Stimulated activated CD4-positive, alpha-beta T cell treated with anti-CD3 and anti-CD28 coated beads, Interleukin-4, amount 100 ng/mL, for 48 hours (primary cell): ENCODE measurements around the gene FIBCD1.

Source experiments
- DNase-seq, 2 donors: peaks; one replicate each; pipeline ENCODE4 v3.0.0-alpha.2; 2020; ENCODE audit warnings: low read depth in 2 of 2

FIBCD1 gene

DNA sequence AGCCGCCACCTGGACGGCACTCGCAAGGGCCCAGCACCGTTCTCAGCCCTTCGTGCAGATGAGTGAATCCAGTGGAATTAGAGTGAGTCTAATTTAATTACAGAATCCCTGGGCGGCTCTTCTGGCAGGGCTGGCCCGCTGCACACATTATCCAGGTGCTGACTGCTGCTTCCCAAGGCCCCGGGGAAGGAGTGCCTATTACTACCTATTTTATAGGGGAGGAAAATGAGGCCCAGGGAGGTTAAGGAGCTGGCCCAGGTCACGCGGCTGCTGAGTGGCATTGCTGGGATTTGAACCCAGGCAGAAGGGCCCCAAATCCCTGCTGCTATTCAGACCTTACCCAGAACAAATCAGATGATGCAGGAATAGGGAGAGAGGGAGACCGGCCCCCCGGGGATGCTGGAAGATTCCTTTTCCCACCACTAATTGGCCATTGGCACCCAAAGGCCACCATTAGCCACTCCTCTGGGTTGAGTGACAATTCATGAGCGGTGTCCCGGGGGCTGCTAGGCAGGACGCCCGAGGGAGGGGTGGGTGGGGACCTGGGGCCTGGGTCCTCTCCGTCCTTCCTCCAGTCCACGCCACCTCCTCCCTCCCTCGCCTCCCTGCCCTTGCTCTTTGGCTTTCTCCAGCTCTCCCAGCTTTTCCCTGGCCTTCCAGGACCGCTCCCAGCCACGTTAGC lies 32.2 kb downstream of the FIBCD1 start:
- DNase-seq, result no peak

DNA sequence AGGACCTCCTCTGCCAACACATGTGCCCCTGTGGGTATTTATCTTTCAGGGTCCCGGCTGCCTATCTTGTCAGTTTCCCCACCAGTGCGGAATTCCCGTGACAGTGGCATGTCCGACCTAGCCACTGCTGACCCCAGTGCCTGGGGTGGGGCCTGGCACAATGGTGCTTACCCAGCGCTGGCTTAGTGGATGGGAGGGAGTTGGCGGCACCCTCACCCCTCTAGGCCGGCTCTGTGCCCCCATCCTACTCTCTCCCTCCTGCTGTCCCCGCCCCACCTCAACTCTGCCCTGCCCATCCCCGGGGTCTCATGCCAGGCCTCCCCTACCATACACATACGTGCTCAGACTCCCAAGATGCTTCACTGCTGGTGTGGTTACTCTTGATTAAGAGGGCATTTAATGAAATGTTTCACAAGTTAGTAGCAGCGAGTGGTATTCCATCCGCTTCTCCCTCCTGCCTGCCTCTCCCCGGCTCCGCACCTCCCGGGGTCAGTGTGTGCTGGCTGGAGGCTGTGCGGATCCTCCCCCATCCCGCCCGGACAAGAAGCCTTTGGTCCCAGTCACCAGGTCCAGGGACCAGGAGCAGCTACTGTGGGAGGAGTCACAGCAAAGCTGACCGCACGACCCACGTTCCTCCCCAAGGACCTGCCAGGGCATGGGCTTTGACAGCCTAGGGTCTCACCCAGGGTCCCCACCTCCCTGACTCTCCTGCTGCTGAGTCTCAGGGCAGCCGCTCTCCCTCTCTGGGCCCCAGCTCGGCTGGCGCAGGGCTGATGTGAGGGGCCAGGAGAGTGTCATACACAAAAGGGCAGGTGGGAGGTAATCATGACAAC lies 32.9 kb downstream of the FIBCD1 start:
- no peak for DNase-seq

DNA sequence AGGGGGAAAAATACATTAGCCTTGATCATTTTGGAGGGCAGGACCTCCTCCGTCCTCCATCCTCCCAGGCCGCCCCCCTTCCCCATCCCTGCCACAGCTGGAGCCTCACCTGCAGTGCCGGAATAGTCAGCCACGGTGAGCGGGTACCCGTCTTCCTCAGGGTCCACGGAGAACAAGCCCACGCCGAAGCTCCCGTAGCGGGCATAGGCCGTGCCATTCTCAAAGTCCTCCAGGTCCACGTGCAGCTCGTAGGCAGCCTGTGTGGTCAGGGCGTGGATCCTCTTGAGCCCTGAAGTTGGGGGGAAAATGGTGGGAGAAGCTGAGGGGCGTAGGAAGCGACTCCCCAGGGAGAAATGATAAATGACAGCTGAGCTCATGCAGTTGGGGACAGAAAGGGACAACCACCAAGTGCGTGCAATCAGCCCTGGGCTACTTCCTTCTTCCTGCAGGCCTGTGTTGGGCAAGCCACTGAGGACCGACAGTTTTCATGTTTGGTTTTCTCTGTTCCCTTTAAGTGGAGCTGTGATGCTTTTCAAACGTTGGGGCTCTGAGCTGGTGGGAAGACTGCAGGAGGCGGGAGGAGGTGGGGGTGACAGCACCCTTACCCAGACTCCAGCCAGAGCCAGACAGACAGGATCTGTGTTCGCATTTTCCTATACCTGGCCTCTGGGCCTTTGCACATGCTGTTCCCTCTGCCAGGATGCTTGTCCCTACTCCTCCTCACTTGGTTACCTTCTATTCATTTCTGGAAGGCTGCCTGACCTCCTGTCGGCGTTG lies 33.7 kb downstream of the FIBCD1 start:
- no peak for DNase-seq

DNA sequence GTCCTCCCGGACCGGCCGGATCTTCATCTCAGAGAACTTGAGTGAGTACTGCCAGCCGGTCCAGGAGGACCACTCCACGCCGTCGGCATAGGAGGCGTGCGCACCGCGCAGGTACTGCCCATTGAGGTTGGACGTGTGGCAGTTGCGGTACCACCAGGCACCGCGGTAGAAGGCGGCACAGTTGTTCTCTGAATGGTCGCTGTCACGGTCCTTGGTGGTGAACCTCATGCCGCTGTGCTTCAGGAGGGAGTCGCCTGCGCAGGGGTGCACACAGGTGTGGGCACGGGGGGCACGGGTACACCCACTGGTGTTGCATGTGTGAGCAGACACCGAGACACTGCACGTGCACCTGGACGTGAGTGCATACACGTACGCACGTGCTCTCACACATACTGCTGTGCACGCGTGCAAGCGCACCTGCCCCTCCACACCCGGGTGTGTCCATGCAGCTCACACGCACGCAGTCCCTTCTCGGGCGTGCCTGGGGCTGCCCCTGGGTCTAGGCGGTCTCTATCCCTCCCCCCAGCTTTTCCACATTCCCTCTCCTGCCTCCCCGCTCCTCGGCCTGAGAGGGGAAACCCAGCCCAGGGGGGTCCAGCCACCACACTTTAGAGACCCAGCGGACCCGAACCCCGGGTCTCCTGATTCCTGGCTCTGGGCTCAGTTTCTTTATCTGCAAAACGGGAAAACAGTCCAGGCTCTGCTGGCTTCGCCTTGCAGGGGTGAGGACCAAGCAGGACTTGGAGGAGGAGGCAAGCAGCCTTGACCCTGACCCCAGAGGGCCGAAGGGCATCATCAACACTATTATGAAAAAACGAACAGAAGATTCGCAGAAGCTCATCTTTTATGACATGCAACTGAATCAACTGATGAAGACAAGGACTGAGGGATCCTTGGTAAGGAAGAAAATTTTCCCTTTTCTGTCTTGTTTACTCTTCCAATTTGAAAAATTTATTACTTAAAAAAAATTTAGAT lies 34.7 kb downstream of the FIBCD1 start:
- DNase-seq, result no peak

DNA sequence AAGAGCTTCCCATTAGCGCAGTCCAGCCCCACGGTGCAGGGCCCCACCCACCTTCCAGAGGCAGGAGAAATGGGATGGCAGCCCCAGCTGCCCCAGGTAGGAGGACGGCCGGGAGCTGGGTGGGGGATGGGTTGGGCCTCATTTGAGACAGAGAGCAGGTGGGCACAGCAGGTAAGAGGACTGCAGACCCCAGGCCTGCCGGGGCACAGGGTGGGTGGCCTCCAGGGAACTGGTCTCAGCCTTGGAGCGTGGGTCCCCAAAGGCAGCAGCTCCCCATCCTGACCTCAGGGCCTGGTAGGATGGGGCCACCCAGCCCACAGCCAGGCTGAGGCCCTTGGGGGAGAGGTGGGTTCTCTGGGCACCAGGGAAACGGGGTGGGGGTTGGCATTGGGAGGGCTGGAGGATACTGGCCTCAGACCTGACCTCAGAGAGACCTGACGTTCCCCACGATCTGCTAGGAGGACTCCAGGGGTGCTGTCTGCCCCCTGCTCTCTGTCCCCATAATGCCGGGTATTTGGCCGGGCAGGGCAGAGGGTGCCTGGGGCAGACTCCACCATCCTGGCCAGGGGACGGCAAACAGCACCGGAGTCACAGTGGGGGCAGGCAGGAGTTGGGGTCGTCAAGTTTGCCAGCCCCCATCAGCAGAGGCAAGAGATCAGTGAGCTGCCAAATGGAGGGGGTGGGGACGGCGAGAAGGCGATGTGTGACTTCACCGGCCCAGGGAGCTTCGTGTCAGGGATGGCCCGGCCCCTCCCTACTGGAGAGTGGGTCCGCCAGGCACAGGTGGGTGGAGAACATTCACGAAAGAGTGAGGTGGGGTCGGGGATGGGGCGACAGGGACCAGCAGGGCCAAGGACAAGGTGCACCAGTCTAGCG lies 35.6 kb downstream of the FIBCD1 start:
- no peak for DNase-seq

DNA sequence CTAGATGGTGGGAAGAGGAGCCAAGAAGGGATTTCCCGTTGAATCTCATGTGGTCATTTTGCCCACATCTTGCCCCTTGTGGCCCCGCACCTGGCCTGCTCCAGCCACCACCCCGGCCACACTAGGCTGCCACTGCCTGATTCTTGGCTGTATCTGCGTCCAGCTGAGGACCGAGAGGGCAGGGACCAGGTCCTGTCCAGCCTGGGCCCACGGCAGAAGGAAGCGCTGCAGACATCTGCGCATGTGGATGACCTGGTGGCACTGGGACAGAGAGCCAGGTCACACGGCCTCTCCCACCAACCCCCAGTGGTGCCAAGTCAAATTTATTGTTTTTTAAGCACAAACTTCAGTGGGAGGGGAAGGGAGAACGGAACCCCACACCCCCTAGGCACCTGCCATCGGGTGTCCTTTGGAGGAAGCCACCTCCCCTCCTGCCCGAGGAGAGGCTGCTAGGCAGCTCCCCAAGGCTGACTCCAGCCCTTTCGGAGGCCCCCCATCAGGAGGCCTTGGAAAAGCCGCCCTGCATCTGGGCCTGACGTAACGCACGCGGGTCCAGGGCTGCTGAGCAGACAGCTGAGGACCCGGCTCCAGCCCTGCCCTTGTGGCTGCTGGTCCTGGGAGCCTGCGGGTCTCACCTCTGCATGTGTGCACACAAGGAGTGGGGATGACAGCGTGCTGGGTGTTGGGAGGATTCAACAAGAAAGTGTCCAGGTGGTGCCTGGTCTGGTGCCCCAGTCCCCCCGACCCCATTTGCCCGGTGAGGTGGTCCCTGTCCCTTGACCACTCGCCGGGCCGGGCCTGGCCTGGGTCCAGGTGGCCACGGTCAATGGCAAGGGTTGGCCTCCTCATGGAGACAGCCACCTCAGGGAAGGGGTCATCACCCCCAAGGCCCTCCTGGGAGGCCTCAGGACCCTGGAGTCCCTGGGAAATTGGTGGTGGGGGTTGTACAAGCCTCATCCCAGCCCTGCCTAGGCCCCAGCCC lies 36.6 kb downstream of the FIBCD1 start:
- no peak for DNase-seq

DNA sequence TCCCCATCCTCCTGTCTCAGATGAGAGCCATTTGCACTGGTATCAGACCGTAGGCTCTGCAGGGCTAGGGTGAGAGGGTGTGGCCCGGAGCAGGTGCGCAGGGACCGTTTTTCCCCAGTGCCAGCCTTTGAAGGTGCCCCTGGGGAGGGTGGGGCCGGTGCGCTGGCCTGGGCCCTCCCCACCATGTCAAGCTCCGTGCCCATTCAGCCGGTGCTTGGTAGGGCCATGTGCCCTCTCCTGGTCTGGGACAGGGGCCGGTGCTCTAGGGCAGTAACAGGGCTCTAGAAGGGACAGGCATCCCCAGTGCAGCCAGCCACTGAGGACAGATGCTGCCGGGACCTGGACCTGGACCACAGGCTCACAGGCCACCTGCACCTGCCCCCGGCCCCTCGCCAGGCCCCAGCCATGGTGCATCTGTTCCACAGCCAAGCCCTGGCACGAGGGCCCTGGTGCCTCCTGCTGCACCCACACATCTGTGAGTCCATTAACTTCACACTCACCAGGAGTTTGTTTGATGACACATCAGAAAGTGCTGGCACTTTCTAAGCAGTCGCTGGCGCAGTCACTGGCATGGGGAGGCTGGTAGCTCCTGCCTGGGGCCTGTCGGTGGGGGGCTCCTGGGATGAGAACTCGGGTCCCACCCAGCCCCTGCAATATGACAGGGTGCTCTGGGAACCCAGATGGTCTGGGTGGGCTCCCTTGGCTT lies 37.4 kb downstream of the FIBCD1 start:
- no peak for DNase-seq

DNA sequence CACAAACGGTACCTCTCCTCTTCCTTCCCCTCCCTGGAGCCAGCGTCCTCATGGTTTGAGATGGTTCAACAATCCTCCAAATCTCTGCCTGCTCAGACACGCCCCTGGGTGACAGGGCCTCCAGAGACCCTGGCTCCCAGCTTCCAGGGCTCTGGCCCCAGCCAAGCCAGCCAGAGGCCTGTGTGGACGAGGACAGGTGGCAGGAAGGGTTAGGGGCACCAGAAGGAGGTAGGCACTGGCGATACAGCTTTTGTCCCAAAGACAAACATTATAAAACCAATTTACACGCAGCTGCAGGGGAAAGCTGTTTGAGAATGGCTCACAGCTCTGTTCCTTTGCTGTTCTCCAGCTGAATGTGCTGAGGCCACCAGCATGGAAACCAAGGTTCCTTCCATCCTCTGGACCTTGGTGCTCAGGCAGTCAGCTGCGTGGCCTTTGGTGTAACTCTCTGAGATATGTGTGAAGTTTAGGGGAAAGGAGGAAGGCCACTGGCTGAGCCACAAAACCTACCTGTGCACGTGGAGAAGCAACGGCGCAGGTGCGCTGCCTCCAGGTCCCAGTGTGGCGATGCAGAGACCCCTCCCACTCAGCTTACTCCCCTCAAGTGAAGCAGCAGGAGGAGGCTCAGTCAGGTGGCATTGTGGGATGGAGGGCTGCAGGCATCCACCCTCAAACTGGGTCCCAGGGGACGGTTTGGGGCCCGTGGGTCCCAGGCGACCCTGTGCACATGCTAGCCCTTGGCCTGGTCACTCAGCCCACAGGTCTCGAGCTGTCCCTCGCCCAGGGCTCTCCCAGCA lies 38.1 kb downstream of the FIBCD1 start:
- DNase-seq, result no peak

DNA sequence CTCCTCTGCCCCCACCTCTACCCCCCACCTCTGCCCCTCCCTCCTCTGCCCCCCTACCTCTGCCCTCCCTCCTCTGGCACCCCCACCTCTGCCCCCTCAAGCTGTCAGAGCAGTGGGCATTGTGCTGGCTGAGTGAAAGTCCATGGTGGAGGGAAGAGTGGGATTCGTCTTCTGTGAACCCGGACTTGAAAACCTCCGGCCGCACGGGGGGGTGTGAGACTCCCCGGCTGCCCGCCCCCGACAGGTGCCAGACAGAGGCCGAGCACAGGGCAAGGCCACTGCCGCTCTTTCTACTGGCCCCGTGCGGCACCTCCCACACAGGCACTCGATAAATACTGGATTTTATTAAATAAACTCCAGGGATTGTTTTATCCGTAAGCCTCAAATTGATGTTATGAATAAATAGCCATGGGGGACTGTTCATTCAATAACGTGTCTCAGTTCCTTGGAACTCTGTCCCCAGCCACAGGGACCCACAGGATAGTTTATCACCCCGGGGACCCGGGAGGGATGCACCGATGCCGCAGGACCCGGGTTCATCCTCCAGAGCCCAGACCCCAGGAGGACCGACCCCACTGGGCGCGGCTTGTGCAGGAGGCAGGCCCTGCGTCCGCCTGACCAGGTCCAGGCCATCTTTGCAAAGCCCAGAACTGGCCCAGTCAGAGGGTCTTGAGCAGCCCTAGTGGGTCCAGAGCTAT lies 39.8 kb downstream of the FIBCD1 start:
- no peak for DNase-seq

DNA sequence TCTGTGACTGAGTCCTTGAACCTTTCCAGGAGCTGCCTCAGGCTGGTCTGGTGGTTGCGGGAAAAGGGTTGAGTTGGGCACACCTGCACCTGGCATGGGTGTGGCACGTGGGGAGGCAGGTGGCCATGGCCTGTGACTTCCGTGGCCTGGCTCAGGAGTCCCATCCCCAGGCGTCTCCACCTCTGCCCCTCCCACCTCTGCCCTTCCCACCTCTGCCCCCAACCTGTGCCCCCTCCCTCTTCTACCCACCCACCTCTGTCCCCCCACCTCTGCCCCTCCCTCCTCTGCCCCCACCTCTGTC lies 40.5 kb downstream of the FIBCD1 start:
- no peak for DNase-seq

DNA sequence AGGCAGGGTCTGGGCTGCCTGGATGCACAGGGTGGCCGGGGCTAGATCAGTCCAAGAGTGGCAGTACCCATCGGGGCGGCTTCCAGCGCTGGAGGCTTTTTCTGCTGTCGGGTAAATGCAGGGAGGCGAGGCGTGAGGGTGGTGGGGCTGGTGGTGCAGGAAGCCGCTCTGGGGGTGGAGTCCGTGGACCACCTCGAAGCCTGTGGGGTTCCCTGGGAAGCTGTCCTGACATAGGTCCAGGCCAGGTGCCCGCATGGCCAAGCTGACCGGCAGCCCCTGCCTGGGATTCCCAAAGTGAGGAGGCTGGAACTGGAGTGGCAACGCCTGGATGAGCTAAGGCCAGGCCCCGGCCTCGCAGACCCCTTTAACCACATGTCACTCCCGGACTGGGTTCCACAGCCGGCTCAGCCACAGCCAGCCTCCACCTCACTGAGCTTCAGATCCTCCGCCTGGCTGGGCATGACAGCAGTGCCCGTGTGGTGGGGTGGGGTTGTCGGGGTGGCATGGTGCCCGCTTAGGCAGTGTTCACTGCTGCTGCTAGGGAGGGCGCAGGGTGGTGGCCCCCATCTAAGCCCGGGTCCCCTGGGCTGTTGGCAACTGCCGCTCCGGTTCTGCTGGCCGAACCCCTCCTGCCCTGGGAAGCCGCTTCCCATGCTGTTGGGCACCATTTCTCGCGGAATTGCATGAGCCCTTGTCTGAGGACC lies 41.0 kb downstream of the FIBCD1 start:
- DNase-seq, result no peak

DNA sequence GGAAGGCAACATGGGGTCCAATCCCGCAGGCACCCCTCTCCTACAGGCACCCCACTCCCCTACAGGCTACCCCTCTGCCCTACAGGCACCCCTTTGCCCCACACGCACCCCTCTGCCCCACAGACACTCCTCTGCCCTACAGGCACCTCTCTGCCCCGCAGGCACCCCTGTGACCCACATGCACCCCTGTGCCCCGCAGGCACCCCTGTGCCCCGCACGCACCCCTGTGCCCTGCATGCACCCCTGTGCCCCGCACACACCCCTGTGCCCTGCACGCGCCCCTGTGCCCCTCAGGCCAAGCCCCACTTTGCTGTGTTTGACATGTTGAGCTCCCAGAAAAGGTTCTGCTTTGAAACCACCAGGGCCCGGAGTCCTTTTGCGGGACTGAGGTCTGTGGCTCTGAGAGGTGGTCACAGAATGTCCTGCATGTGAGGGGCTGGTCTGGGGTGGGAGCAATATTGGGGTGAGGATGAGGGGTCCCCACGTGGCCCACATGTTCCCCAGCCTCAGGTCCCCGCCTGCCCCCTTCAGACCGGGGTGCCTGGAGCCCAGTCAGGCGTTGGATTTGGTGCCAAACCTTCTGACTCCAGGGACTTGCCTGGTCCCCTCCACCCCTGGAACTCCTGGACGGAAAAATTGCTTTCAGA lies 41.8 kb downstream of the FIBCD1 start:
- DNase-seq, result no peak

DNA sequence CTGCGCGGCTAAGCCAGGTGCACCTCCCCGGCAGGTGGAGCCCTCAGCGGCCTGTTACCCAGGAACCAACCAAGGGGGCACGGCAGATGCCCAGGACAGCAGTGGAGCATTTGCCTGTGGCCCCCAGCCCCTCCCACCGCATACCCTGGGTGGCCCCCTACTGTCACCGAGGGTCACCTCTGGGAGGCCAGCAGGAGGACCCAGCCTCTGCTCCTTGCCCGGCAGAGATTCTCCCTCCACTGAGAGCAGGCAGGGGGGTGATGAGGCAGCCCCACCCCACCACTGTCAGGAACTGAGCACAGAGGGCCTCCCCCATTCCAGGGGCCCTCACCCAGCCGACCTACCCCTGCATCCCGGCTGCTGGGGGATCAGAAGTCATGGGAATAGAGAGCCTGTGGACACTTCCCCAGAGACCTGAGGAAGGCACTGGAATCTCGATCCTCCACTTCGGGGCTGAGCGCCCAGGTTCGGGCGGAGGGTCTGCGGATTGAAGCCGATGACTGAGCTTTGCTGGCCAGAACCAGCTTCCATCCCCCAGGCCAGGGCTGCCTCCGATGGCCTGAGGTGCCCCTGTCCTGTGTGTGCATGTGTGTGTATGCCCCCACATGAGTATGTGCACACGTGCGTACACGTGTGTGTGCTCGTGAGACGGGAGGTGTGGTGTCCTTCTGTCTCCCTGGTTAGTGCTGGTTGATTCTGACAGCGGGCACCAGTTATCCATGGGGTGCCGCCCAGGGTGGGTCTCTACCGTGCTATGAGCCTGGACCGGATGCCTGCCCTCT lies 42.6 kb downstream of the FIBCD1 start, which contains the start of gene QRFP:
Gene QRFP, minus strand, starts transcription at position 580 of the 782 bp plus-strand sequence. CDS start 2,974 bp downstream, outside the sequence.
- no peak for DNase-seq

DNA sequence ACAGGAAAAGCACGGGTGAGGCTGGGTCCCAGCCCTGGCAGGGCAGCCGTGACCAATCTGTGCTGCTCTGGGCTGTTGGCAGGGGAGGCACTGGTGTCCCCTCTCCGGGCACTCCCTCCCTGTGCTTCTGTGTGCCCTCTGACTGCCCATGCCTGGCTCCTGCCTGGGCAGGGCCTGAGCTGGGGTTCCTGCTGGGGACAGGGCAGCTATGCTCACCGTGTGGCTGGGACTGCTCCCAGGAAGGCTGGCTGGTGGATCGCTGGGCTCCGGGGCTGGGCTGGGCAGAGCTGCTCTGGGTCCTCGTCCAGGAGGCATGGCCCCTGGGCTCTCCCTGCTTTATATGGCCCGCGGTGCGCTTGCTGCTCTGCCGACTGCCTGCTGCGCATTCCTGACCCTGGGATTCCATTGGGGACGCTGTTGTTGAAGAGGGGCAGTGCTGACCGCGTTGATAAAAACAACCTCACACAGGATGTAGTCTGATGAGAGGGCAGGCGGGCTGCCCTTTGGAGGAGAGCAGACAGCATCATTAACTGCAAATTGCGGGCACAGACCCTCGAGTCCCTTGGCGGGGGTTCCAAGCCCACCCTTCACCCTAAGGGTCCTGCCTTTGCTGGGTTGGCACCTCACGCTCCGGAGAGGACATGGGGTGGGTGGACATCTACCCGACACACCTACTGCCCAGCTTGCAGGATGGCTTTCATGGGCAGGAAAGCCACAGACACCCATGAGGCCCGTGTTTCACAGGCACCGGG lies 43.4 kb downstream of the FIBCD1 start:
- DNase-seq, result no peak
